OCI-M1 (cell line): Measurements from ENCODE around the gene MYF5.

Source experiments
- DNase-seq: peaks from one replicate; lab custom pipeline; 2025; lab: John Stamatoyannopoulos, UW

Gene MYF5

GRCh38 chr12:80707830-80708258 lies 8.9 kb upstream of the MYF5 start:
- DNase-seq, result no peak

- no peak for DNase-seq
These were observed 8.3 kb upstream of the MYF5 start for GRCh38 chr12:80708259-80708974.

GRCh38 chr12:80708975-80709328 lies 7.8 kb upstream of the MYF5 start:
- no peak for DNase-seq

GRCh38 chr12:80709811-80710726 lies 6.6 kb upstream of the MYF5 start:
- DNase-seq, result peak; percentile 67

- DNase-seq, result no peak
These were observed 5.8 kb upstream of the MYF5 start for GRCh38 chr12:80710727-80711449.

GRCh38 chr12:80711866-80712265 lies 4.8 kb upstream of the MYF5 start:
- no peak for DNase-seq

- DNase-seq, result no peak
These were observed 3.8 kb upstream of the MYF5 start for GRCh38 chr12:80712866-80713265.

- DNase-seq, result no peak
These were observed 3.3 kb upstream of the MYF5 start for GRCh38 chr12:80713419-80713818.

- peak; percentile 22 for DNase-seq
These were observed 2.7 kb upstream of the MYF5 start for GRCh38 chr12:80714055-80714454.

GRCh38 chr12:80714846-80715245 lies 1.9 kb upstream of the MYF5 start:
- no peak for DNase-seq

GRCh38 chr12:80715713-80716249 lies 931 bp upstream of the MYF5 start:
- DNase-seq, result no peak

- no peak for DNase-seq
These were observed 1.1 kb downstream of the MYF5 start for GRCh38 chr12:80717856-80718255.

GRCh38 chr12:80720516-80720915 lies 3.8 kb downstream of the MYF5 start:
- DNase-seq, result no peak

- no peak for DNase-seq
These were observed 4.6 kb downstream of the MYF5 start for GRCh38 chr12:80721326-80721725.

GRCh38 chr12:80745851-80746505 lies 29.3 kb downstream of the MYF5 start:
- no peak for DNase-seq

GRCh38 chr12:80747800-80748199 lies 31.1 kb downstream of the MYF5 start:
- no peak for DNase-seq

GRCh38 chr12:80749456-80749855 lies 32.7 kb downstream of the MYF5 start:
- no peak for DNase-seq

GRCh38 chr12:80752464-80752863 lies 35.8 kb downstream of the MYF5 start:
- DNase-seq, result no peak

- no peak for DNase-seq
These were observed 37.6 kb downstream of the MYF5 start for GRCh38 chr12:80754274-80754673.

GRCh38 chr12:80756875-80757274 lies 40.2 kb downstream of the MYF5 start:
- no peak for DNase-seq

GRCh38 chr12:80761838-80762237 lies 45.1 kb downstream of the MYF5 start:
- DNase-seq, result no peak

GRCh38 chr12:80763874-80764273 lies 47.2 kb downstream of the MYF5 start:
- DNase-seq, result peak; percentile 74
